OCI-LY7 (cell line): ENCODE data around the gene PPP2R3B. TPM values are rescaled to one million over a fixed set of nuclear protein-coding genes. Genes with fewer than 3 reads are reported as not detected.

Experiments used
- BruUV-seq: library from RNA; stranded (reverse); fragments of 400-500 nt; replicated peaks from 2 replicates; lab custom pipeline; 2021; lab: Mats Ljungman, UMichigan
- CTCF ChIA-PET: fragments of 300-600 bp; sonication (Branson Sonifier 250); formaldehyde crosslinking; loops from one replicate; lab custom pipeline; 2022; ENCODE audit warnings: antibody characterized with exemption; ENCODE audit not compliant: unreplicated experiment; lab: Charles Lee
- POLR2A ChIA-PET: fragments of 300-600 bp; sonication (Branson Sonifier 250); formaldehyde crosslinking; loops from one replicate; lab custom pipeline; 2022; ENCODE audit warnings: antibody characterized with exemption; lab: Charles Lee
- DNase-seq: peaks from one replicate; pipeline ENCODE4 v3.0.0-alpha.2; 2015; ENCODE audit warnings: low spot score
- H2AFZ ChIP-seq: fragments of 200-600 bp; sonication (generic), shearing (Covaris generic); 2 replicates; pipeline ENCODE4 v1.6.1; 2014; ENCODE audit warnings: mild to moderate bottlenecking, antibody characterized with exemption, low read length, moderate library complexity
- H3K27ac ChIP-seq: fragments of 200-600 bp; sonication (generic); 2 replicates; pipeline ENCODE4 v1.5.1; 2014; ENCODE audit warnings: mixed run types, low read depth, mild to moderate bottlenecking, moderate library complexity, low read length, inconsistent platforms; ENCODE audit not compliant: poor library complexity, severe bottlenecking
- H3K36me3 ChIP-seq: fragments of 200-600 bp; sonication (generic); 2 replicates; pipeline ENCODE4 v1.6.1; 2014; ENCODE audit warnings: mild to moderate bottlenecking, antibody characterized with exemption, low read length, moderate library complexity, mixed read lengths; ENCODE audit not compliant: insufficient read depth
- H3K4me1 ChIP-seq: fragments of 200-600 bp; sonication (generic); 2 replicates; pipeline ENCODE4 v1.5.1; 2014; ENCODE audit warnings: mild to moderate bottlenecking, low read length; ENCODE audit not compliant: insufficient read depth, poor library complexity, severe bottlenecking
- H3K4me2 ChIP-seq: fragments of 200-600 bp; sonication (generic); 2 replicates; pipeline ENCODE4 v1.6.1; 2014; ENCODE audit warnings: mild to moderate bottlenecking, low read length
- H3K4me3 ChIP-seq: fragments of 200-600 bp; sonication (generic); 2 replicates; pipeline ENCODE4 v1.5.1; 2014; ENCODE audit warnings: mild to moderate bottlenecking, low read depth, low read length; ENCODE audit not compliant: poor library complexity, severe bottlenecking
- H3K79me2 ChIP-seq: fragments of 200-600 bp; sonication (generic); 2 replicates; pipeline ENCODE4 v1.6.1; 2016; ENCODE audit warnings: low read depth, mild to moderate bottlenecking, low read length, moderate library complexity, mixed read lengths; ENCODE audit not compliant: insufficient read depth
- H3K9me2 ChIP-seq: fragments of 200-600 bp; sonication (generic); 2 replicates; pipeline ENCODE4 v1.6.1; 2016; ENCODE audit warnings: mild to moderate bottlenecking, low read length, mixed read lengths; ENCODE audit not compliant: insufficient read depth
- H3K9me3 ChIP-seq: fragments of 200-600 bp; sonication (generic); 2 replicates; pipeline ENCODE4 v1.6.1; 2014; ENCODE audit warnings: mild to moderate bottlenecking, mixed run types, low read length, mixed read lengths
- H4K20me1 ChIP-seq: fragments of 200-600 bp; sonication (generic); 2 replicates; pipeline ENCODE4 v1.6.1; 2014; ENCODE audit warnings: mild to moderate bottlenecking, antibody characterized with exemption, low read length, moderate library complexity, mixed read lengths; ENCODE audit not compliant: insufficient read depth
- EZH2phosphoT487 ChIP-seq: fragments of 200-600 bp; sonication (generic); IDR thresholded peaks from 2 replicates; pipeline ENCODE4 v1.6.1; 2018; ENCODE audit warnings: low read depth, borderline replicate concordance, mild to moderate bottlenecking, mixed run types, antibody characterized with exemption, low read length, moderate library complexity, mixed read lengths
- intact Hi-C: fragments of 100-400 bp; cut with micrococcal nuclease; formaldehyde crosslinking; loops from one replicate; pipeline ENCODE4 v1.10.0; 2022; ENCODE audit not compliant: unreplicated experiment
- total RNA-seq, 2 experiments: library from RNA; depleted of rRNA in 1 of 2; stranded (reverse); fragments of >200 nt in 1 of 2; shearing (Covaris generic) in 1 of 2; gene quantifications; 2 replicates each; pipeline ENCODE4 v1.2.3, GENCODE V29; 2014 to 2022
- TF ChIP-seq, protein P1 (sequence below): fragments of 200-600 bp; sonication (generic); conservative IDR thresholded peaks from 2 replicates; pipeline ENCODE4 v1.5.1; 2014; ENCODE audit warnings: mild to moderate bottlenecking, antibody characterized with exemption, low read length, moderate library complexity, mixed read lengths

PPP2R3B gene
- total RNA-seq, 2 experiments from 2014 or later = 270 to 342 TPM

DNA sequence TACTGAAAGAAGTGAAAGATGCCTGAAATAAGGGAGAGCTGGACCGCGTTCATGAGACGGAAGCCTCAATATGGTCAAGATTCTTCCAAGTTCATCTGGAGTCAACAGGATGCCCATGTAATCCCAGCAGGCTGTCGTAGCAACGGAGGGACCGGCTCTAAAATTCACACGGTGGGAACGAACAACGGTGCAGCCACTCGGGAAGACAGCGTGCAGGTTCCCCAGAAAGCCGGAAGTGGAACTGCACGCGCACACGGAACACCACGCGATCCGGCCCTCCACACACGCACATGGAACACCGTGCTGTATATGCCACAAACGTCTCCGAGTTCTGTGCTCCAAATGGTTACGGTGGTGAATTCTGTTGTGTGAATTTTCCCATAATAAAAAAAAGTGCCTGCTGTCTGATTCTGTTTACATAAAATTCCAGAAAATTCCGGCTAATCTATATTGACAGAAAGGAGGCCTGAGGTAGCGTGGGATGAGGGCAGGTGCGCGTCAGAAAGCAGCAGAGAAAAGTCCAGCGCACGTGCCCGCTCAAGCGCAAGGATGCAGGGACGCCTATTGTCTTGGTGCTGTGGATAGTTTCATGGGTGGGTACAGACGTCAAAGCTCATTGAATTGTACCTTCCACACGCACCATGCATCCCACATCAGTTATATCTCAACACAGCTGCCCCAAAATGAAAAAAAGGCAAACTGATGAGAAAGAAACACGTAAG lies 31.2 kb downstream of the PPP2R3B start:
- intact Hi-C loops = no loop called here
- no TSS peak for BruUV-seq
- POLR2A ChIA-PET = no interaction called here
- no peak for TF ChIP-seq EZH2phosphoT487
- TF ChIP-seq, protein P1, sequence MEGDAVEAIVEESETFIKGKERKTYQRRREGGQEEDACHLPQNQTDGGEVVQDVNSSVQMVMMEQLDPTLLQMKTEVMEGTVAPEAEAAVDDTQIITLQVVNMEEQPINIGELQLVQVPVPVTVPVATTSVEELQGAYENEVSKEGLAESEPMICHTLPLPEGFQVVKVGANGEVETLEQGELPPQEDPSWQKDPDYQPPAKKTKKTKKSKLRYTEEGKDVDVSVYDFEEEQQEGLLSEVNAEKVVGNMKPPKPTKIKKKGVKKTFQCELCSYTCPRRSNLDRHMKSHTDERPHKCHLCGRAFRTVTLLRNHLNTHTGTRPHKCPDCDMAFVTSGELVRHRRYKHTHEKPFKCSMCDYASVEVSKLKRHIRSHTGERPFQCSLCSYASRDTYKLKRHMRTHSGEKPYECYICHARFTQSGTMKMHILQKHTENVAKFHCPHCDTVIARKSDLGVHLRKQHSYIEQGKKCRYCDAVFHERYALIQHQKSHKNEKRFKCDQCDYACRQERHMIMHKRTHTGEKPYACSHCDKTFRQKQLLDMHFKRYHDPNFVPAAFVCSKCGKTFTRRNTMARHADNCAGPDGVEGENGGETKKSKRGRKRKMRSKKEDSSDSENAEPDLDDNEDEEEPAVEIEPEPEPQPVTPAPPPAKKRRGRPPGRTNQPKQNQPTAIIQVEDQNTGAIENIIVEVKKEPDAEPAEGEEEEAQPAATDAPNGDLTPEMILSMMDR = no peak
- Histone ChIP-seq H3K27ac (no peak overlapping the region), H3K79me2 (peaks cover 58% of the 10 kb centered on the region), H4K20me1 (no peaks in the 10 kb centered on the region), H3K4me2 (peak overlapping the region; percentile 17; the same call in 1 of the 2 replicates), H3K4me3 (no peak overlapping the region), H3K36me3 (peaks cover 96% of the 10 kb centered on the region), H3K9me3 (no peaks in the 10 kb centered on the region), H3K4me1 (no peaks in the 10 kb centered on the region), H3K9me2 (no peaks in the 10 kb centered on the region), H2AFZ (no peak overlapping the region)
- CTCF ChIA-PET = no interaction called here
- no peak for DNase-seq

DNA sequence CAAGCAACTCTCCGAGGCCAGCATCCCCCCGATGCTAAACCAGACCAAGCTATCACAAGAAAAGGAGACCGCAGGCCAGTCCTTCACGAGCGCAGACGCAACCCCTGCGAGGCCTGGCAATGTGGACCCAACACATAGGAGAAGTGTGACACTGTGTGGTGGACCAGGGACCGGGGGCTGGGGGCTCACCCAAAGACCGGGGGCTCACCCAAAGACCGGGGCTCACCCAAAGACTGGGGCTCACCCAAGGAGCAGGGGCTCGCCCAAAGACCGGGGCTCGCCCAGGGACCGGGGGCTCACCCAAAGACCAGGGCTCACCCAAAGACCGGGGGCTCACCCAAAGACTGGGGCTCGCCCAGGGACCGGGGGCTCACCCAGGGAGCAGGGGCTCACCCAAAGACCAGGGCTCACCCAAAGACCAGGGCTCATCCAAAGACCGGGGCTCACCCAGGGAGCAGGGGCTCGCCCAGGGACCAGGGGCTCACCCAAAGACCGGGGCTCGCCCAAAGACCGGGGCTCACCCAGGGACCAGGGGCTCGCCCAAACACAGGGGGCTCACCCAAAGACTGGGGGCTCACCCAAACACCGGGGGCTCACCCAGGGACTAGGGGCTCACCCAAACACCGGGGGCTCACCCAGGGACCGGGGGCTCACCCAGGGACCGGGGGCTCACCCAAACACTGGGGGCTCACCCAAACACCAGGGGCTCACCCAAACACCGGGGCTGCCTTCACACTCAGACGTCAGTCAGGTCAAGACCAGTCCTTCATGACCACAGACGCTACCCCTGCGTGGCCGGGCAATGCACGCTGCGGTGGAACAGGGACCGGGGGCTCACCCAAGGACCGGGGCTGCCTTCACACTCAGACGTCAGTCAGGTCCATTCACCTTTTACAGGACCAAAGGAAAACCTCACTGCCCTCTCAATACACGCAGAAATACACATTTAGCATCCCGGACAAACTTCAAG lies 32.9 kb downstream of the PPP2R3B start:
- Histone ChIP-seq H3K9me2 (no peaks in the 10 kb centered on the region), H3K36me3 (peaks cover 96% of the 10 kb centered on the region), H4K20me1 (no peaks in the 10 kb centered on the region), H3K4me1 (no peaks in the 10 kb centered on the region), H3K79me2 (peaks cover 56% of the 10 kb centered on the region), H2AFZ (no peak overlapping the region), H3K9me3 (no peaks in the 10 kb centered on the region), H3K4me3 (no peak overlapping the region), H3K4me2 (no peak overlapping the region), H3K27ac (no peak overlapping the region)
- intact Hi-C loops = no loop called here
- TF ChIP-seq EZH2phosphoT487 = no peak
- TF ChIP-seq, protein P1 = no peak
- ChIA-PET POLR2A (no interaction called here), CTCF (no interaction called here)
- BruUV-seq = no TSS peak
- no peak for DNase-seq
